ENCODE measurements around the gene KLHL5. TPM values are rescaled to one million over a fixed set of nuclear protein-coding genes. Genes with fewer than 3 reads are reported as not detected.

Gene KLHL5
- total and polyA plus RNA-seq, 9 of the 15 experiments (the other 6 are each of a cell fraction or from before 2014, with no cell fraction given), result 8.0 to 30.8 (median 22.1) TPM

- TF ChIP-seq ZNF592 (IDR thresholded peaks at IDR 0.05), result peak; percentile 40; the same call in 1 of the 2 replicates
- no peak for TF ChIP-seq MEIS2 (IDR thresholded peaks at IDR 0.05; ENCODE audit: partially characterized antibody)
- TF ChIP-seq SMARCA4 (IDR thresholded peaks at IDR 0.05), result 0 out of 2 replicates have a peak, but pooled peaks have one; percentile 21
- 0 out of 6 replicates have a peak, but pooled peaks of 1 of the 3 experiments have one; percentile 6 for TF ChIP-seq CTCF (IDR thresholded peaks at IDR 0.05 in 2 of 3, conservative IDR thresholded peaks at IDR 0.05 in 1 of 3; ENCODE audit: insufficient read depth in 2 of 3, low read depth in 1 of 3, low read length in 3 of 3)
- TF ChIP-seq ZNF551 (CRISPR knock-in tag; IDR thresholded peaks at IDR 0.05), result no peak
- peak; percentile 50; the same call in 1 of the 2 replicates for TF ChIP-seq RBFOX2 (IDR thresholded peaks at IDR 0.05; ENCODE audit: low read depth, low read length)
- no peak for TF ChIP-seq NFIC (IDR thresholded peaks at IDR 0.05)
- no peak for TF ChIP-seq NFATC3 (IDR thresholded peaks at IDR 0.05)
- TF ChIP-seq JUND (IDR thresholded peaks at IDR 0.05; ENCODE audit: borderline replicate concordance, low read depth, low read length), result no peak
- TF ChIP-seq JUND (tag; IDR thresholded peaks at IDR 0.05; ENCODE audit: borderline replicate concordance, low read depth, low read length), result no peak
These were observed 32.0 kb upstream of the KLHL5 start (continued) for GRCh38 chr4:39029752-39030694.
